HK-2 (cell line): Measurements from ENCODE around the gene CENPT.
"Not testable (repeated sequence)": the region's sequence is repeated elsewhere in the genome, so short reads cannot be mapped to it uniquely, and the experiment has no call there.

Experiments used
- DNase-seq: peaks from one replicate; pipeline ENCODE4 v3.0.0-alpha.2; 2018; ENCODE audit not compliant: unreplicated experiment

The CENPT gene

DNA sequence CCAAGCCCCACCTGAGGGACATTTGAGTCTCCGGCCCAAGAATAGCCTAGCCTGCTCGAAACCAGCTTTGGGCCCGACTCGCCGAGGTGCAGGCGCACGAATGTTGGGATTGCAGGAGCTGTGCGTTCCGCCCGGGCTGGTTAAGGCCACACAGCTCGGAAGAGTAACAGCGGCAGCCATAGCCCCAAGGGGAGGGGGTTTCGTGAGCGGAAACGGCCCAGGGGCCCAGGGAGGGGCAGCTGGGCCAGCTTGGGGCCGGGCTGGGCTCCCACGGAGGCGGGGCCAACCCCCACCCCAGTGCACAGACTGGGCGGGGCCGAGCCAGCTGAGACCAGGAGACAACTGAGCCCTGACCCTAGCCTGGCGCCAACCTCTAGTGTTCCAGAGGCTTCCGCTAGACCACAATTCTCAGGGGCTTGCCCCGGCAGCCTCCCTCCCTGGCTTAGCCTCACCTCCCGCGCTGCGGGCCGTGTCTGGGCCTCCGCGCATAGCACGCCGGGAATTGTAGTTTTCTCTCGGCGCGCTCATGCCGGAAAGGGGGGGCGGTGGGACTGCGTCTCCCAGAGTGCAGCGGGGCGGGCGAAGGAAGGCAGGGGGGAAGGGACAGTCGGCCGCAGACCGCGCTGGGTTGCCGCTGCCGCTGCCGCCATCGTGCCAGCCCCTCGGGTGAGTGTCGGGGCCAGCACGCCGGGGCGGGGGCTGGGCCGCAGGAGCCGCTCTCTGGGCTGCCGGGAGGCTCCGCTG lies 1.0 kb downstream of the CENPT start, which contains the start of gene NUTF2:
Gene NUTF2, plus strand, starts transcription at position 614 of the 744 bp plus-strand sequence. CDS start 18,198 bp downstream, outside the sequence.
- DNase-seq = peak; percentile 98

GRCh38 chr16:67846063-67846319 lies 1.5 kb downstream of the CENPT start:
- DNase-seq = no peak

DNA sequence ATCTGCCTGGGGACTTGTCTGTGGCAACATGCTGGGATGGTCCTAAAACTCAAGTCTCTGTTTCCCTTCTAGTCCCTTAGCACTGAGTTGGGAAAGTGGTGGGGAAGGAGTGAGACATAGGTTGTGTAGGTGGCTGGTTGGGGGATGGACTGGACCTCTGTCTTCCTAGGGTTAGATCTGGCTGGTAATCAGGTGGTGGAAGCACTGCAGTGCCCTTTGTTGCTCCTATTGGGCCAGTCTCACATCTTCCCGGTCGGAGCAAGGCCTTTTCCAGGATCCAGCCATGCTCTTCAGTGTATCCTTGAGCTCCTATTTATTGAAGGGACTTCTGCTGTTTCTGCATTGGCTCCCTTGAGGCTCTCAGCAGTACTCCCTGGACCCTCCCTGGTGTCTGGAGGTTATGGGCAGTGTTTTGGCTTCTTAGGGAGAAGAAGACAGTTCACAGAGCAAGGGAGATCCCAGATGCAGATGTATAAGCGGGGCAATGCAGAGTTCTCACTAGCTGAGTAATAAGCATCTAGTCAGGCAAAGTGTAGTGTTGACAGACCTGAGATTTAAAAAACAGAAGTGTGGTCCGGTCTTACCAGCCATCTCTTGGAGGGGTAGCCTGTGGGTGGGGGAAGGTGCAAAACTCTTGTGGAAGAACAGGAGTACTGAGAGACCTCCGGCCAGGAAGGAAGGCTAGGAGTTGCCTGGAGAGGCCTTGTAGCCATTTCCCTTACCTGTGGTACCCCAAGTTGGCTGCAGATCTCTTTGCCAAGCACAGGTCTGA lies 2.0 kb downstream of the CENPT start:
- no peak for DNase-seq

DNA sequence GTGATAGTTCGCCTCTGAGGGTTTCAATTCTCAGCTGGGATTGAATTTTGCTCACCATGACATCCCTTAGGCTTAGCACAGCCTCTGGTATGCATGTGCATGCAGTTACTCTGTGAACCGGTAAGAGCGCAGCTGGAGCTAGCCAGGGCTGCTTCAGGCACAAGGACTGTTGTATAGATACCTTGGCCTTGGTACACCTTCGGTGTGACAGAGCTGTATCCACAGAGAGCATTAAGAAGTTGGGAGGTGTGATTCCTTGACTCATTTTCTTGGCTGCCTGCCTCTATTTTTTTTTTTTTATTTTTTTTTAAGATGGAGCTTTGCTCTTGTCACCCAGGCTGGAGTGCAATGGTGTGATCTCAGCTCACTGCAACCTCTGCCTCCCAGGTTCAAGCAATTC lies 3.0 kb downstream of the CENPT start:
- no peak for DNase-seq

DNA sequence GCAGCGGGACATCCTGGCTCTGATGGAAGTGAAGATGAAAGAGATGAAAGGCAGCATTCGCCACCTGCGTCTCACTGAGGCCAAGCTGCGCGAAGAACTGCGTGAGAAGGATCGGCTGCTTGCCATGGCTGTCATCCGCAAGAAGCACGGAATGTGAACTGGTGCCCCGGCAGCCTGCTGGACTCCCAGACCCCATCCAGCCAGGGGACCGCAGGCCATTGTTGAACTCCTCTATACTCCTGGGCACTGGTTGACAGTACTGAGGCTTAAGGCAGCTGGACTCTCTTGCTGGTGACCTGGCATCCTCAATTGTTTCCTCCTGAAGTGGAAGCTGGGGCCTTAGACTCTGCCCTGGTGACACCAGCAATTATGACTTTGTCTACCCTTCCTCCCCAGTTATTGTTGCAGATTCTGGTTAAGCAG lies 4.1 kb downstream of the CENPT start:
- DNase-seq = no peak

DNA sequence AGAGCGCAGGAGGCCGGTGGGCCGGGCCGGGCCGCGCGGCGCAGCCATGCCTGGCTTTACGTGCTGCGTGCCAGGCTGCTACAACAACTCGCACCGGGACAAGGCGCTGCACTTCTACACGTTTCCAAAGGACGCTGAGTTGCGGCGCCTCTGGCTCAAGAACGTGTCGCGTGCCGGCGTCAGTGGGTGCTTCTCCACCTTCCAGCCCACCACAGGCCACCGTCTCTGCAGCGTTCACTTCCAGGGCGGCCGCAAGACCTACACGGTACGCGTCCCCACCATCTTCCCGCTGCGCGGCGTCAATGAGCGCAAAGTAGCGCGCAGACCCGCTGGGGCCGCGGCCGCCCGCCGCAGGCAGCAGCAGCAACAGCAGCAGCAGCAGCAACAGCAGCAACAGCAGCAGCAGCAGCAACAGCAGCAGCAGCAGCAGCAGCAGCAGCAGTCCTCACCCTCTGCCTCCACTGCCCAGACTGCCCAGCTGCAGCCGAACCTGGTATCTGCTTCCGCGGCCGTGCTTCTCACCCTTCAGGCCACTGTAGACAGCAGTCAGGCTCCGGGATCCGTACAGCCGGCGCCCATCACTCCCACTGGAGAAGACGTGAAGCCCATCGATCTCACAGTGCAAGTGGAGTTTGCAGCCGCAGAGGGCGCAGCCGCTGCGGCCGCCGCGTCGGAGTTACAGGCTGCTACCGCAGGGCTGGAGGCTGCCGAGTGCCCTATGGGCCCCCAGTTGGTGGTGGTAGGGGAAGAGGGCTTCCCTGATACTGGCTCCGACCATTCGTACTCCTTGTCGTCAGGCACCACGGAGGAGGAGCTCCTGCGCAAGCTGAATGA lies 4.8 kb downstream of the CENPT start:
- peak; percentile 62 for DNase-seq

GRCh38 chr16:67841816-67842508 lies 5.5 kb downstream of the CENPT start, which contains the start of gene THAP11:
Gene THAP11, plus strand, starts transcription at chr16:67842320. Its CDS starts 235 bp downstream, at chr16:67842555.
- peak; percentile 95 for DNase-seq

GRCh38 chr16:67841198-67841815 lies 6.2 kb downstream of the CENPT start:
- DNase-seq = no peak

- DNase-seq = no peak
These were observed 9.7 kb downstream of the CENPT start for GRCh38 chr16:67837811-67838210.

DNA sequence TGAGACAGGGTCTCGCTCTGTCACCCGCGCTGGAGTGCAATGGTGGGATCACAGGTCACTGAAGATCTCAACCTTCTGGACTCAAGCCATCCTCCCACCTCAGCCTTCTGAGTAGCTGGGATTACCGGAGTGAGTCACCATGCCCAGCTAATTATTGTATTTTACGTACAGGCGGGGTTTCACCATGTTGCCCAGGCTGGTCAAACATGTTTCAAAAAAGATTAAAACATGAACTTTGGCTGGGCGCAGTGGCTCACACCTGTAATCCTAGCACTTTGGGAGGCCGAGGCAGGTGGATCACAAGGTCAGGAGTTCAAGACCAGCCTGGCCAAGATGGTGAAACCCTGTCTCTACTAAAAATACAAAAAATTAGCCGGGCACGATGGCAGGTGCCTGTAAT lies 10.3 kb downstream of the CENPT start:
- DNase-seq = not testable (repeated sequence)

DNA sequence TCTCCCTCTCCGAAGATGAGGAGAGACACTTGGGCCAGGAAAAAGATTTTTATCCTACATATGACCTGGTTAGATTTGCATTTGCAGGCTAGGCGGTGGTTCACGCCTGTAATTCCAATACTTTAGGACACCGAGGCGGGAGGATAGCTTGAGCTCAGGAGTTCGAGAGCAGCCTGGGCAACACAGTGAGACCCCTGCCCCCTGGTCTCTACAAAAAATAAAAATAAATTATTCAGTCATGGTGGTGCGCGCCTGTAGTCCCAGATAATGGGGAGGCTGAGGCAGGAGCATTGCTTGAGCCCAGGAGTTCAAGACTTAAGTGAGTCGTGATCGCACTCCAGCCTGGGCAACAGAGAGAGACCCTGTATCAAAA lies 13.3 kb downstream of the CENPT start:
- no peak for DNase-seq

GRCh38 chr16:67833415-67834241 lies 13.9 kb downstream of the CENPT start:
- DNase-seq = peak; percentile 93

DNA sequence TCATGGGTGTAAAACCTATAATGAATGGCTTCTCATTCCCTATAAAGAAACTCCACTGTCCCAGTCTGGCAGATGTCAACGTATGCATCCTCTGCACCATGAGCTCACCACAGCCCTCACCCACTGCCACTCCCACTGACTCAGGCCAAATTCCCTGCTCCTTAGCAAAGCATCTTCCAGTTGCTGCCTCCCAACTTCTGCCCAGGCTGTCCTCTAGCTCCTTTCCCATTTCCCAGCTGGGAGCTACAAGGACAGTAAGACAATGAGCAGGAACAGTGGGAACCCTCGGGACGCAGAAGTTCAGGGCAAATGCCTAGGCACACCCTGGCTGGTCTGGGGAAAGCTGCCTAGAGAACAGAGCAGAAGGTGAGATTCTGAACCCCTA lies 14.5 kb downstream of the CENPT start:
- DNase-seq = peak; percentile 52

- no peak for DNase-seq
These were observed 18.8 kb downstream of the CENPT start for GRCh38 chr16:67828651-67829050.

GRCh38 chr16:67825906-67826305 lies 21.6 kb downstream of the CENPT start:
- DNase-seq = no peak

GRCh38 chr16:67825119-67825518 lies 22.4 kb downstream of the CENPT start:
- no peak for DNase-seq

- DNase-seq = no peak
These were observed 25.0 kb downstream of the CENPT start for GRCh38 chr16:67822511-67822910.

DNA sequence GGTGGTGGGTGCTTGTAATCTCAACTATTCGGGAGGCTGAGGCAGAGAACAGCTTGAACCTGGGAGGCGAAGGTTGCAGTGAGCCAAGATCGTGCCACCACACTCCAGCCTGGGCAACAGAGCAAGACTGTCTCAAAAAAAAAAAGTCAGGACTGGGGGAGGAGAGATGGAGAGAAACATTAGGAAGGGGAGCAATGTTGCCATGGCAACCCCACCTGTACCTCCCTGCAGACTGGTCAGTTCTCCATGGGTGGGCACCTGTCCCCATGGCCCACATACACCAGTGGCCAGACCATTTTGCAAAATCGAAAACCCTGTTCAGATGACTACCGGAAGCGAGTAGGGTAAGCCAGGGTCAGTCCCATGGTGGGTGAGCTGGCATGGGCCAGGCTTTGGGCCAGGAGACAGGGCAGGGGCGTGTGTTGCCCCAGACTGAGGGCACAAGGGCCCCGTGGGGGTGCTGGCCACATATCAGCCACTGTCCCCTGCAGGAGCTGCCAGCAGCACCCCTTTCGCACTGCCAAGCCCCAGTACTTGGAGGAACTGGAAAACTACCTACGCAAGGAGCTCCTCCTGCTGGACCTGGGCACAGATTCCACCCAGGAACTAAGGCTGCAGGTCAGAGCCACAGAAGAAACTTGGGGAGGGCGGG lies 26.8 kb downstream of the CENPT start:
- no peak for DNase-seq

DNA sequence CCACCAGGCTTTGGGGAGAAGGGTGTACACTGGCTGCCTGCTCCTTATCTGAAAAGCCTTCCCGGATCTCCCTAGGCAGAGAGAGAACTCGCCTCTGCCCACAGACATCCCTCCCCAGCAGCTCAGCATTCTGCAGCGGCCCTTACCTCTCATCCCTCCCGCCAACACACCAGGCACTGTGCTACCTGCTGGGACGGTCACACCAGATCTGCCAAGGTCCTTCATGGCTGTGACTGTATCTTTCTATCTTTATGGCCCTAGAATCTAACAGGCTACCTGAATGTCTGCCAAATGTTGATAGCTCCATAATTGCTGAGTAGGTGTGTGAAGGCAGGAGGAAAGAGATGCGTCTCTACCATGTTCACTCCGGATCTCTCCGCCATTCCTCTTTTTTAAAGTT lies 32.9 kb downstream of the CENPT start:
- DNase-seq = no peak

DNA sequence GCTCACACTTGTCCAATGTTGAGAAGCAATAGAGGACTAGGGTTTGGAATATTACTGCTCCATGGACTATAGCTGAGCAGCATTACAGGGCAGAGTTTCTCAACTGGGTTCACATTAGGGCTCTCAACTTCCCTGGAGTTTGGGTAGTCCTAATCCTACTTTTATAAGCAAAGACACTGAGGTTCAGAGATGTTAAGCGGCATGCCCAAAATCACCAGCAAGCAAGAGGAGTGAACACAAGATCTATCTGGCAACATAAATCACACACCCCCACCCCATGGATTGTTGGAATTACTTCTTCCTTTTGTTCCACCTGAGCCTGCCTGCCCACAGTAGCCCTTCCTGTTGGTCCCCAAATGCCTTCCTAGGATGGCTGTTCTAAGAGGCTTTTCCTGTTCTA lies 35.6 kb downstream of the CENPT start:
- no peak for DNase-seq
